Central memory CD4-positive, alpha-beta T cell (primary cell): ENCODE data around the gene EN2.

Experiments
- DNase-seq: peaks from one replicate; pipeline ENCODE4 v3.0.0; 2022

The EN2 gene

GRCh38 chr7:155465761-155466141 lies 7.8 kb downstream of the EN2 start:
- no peak for DNase-seq

- no peak for DNase-seq
Observed at GRCh38 chr7:155466142-155466813, 8.3 kb downstream of the EN2 start.

DNA sequence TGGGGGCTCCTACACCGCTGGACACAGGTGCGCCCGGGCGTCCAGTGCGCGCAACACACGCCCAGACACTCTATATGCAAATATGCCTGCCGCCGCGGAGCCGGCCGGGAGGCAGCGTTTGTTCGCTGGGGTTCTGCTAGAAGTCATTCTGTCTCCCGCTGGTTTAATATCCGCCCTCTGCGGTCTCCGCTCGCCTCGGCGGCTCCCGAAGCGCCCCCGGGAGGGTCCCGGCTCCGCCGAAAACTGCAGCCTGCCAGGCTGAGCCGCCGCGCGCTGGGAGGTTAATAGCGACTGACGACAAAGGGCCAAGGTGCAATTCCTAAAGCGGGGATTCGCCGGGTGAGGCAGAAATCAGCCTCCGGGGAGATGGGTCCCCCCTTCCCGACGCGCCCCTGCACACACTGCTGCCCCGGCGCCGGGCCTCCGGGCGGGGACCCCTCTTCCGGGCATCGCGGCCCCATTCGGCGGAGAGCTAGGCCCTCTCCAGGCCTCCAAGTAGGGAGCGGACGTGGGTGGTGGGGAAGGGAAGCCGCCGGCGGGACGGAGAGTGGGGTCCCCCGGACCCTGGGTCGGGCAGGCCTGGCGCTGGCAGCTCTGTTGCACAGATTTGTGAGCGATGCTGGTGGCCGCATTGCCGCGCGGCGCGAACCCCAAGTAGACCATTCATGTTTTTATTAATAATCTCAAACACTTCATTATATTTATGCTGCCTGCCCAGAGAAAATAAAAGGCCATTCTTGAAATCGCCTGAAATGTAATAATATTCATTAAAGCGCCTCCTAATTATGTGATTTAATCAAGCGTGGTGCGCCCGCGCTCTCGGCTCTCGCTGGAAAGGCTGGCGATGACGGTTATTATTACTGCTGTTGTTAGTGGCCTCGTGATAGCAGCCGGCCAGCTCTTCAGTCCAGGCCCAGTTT lies 9.1 kb downstream of the EN2 start:
- peak; percentile 15 for DNase-seq

- DNase-seq: no peak
Observed at GRCh38 chr7:155467846-155468784, 10.2 kb downstream of the EN2 start.

GRCh38 chr7:155468785-155469148 lies 10.8 kb downstream of the EN2 start:
- DNase-seq: no peak

- DNase-seq: no peak
Observed at GRCh38 chr7:155469311-155470185, 11.6 kb downstream of the EN2 start.

DNA sequence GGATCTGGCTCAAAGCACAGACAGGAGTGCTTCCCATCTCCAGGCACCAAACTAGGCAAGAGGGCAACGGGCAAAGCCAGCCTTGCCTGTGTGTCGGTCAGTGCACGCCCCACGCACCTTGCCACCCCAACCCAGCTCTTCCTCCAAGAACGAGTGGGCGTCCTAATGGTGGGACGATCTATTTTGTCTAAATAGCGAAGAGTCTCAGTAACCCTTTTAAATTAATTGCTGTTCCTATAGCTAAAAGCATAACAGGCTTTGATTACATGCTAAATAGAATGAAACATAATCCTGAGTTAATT lies 12.2 kb downstream of the EN2 start:
- DNase-seq: no peak

GRCh38 chr7:155470686-155471638 lies 13.0 kb downstream of the EN2 start:
- DNase-seq: no peak

DNA sequence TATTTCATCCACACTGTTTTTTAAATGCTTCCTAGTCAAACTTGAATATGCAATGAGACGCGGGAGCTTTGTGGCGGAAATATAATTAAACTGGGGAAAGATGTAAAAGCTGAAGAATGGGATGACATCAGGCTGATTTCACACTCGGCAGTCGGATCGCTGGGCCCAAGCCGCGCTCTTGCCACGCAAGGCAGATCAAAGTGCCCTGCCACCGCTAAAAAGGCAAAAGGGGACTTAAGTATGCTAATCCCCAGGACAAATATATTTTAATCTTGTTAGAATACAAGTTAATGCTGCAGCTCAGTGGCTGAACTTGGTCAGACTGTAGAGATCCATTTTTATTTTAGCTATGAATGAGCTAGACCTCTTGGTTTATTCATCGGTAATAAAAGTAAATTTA lies 13.8 kb downstream of the EN2 start:
- DNase-seq: no peak

- DNase-seq: no peak
Observed at GRCh38 chr7:155477476-155477875, 19.5 kb downstream of the EN2 start.

DNA sequence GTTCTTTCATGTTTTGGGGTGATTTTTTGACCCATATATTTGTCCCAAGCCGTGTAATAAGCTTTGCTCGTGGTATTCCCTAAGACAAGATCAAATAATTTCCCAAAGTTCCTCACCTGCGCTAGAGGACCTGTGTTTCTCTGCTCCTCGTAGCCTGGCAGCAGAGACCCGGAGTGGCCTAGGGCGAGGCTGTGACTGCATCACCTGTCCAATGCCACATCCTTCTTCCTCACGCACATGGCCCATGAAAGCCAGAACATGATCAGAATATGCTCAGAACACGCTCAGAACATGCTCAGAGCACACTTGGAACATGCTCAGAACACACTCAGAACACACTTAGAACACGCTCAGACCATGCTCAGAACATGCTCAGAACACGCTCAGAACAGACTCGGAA lies 23.8 kb downstream of the EN2 start:
- no peak for DNase-seq

- peak; percentile 51 for DNase-seq
Observed at GRCh38 chr7:155482511-155483183, 24.7 kb downstream of the EN2 start.

DNA sequence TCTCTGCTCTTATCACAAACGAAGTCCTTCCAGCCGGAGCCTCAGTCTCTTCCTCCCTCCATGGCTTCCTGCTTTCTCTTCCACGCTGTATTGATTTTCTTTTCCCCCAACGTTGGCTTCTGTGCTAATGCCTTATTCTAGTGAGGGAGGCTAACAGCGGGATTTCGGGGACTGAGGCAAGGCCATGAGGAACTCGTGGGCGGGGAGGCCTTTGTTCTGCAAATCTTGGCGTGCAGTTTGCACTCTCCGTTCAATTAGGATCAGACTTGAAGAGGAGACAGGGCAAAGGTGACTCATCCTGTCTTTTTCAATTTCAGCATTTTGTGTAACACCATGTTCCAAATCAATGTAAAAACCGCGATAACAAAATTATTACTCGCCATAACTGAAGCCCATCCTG lies 25.3 kb downstream of the EN2 start:
- no peak for DNase-seq

DNA sequence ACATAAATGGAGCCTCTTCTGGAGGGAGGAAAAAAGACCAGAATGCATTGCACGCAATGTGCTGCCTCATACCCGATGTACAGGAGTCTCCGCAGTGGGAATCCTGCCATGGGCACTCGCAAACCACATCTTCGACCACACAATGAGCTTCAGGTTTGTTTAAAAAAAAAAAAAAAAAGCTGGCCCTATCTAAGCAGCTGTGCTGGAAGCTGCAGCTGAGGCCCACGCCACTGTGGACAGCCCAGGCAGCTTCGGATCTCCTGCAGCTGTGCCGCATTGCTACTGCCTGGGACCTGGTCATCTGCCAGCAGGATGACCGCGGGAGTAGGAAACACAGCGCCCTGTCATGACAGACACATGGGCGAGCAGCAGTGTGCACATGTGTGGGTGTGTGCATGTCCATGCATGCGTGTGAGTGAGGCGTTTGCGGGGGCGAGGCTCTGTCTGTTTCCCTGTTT lies 26.0 kb downstream of the EN2 start:
- no peak for DNase-seq

GRCh38 chr7:155484483-155485399 lies 26.8 kb downstream of the EN2 start:
- DNase-seq: no peak

- no peak for DNase-seq
Observed at GRCh38 chr7:155486783-155487508, 29.0 kb downstream of the EN2 start.

DNA sequence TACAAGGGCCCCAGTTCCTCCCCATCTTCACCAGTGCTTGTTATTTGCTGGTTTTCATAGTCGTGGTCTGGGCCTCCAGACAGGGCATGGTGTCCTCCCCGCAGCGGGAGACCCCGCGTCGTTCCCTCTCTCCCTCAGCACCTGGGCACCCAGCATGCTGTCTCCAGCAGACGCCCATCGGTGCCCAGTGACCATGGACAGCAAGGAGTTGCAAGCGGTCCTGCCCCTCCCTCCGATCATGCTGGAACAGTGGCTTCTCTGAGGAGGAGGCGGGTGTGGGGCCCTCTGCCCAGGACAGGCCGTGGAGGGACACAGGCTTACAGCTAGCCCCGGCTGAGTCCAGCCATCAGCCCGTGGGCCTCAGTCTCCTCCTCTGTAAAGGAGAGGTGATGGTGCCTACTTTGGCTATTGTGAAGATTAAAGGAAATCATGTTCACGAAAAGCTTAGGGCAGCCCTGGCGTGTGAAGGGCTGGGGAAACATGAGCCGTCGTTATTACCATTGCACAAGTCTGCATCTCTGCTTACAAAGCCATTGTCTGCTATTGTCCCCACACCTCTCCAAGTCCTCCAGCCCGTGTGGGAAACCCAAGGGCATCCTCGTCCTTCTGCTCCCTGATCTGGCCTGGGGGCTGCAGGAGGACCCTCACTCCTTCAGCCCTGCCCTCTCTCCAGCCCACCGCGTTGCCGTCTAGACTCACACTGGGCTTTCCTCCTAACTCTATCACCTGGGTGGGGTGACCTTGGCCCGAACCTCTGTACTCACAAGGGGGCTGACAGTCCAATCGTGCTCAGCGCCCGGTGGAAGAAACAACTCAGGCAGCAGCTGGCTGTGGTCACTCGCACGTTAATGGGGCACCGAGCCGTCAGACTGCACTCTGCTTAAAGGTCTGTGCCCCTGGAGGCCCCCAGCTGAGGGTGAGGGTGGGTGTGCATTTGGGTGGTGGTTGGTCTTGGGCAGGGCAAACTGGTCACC lies 29.9 kb downstream of the EN2 start:
- DNase-seq: no peak
